K562 (cell line): ENCODE measurements around the gene RAP1GDS1. TPM values are rescaled to one million over a fixed set of nuclear protein-coding genes. Genes with fewer than 3 reads are reported as not detected.

Experiments used
- ATAC-seq: fragments of 200-7000 bp; cut with Tn5 transposase; 3 replicates; pipeline ENCODE4 v1.9.1; 2020; ENCODE audit warnings: moderate library complexity
- BruUV-seq: library from RNA; stranded (reverse); fragments of 400-500 nt; replicated peaks from 2 replicates; lab custom pipeline; 2021; lab: Mats Ljungman, UMichigan
- CTCF ChIA-PET: fragments of 300-600 bp; formaldehyde crosslinking; extraction: SDS; loops from one replicate; lab custom pipeline; 2021; ENCODE audit warnings: low intra/inter-chr PET ratio; lab: Yijun Ruan, JAX
- POLR2A ChIA-PET: fragments of 300-600, 350-650 bp; sonication (Branson Sonifier 250); formaldehyde crosslinking; extraction: SDS; loops from one replicate; lab custom pipeline; 2021; ENCODE audit warnings: antibody characterized with exemption, inconsistent platforms; lab: Yijun Ruan, JAX
- DNase-seq, 4 experiments: peaks; one replicate each; pipeline versions ENCODE4 v3.0.0 to v3.0.0-alpha.2; 2011 to 2018; ENCODE audit warnings: low spot score in 3 of 4, mixed read lengths in 3 of 4; ENCODE audit errors: extremely low read depth in 1 of 4
- FAIRE-seq: peaks from 2 replicates; lab custom pipeline; 2011; peaks lifted over from hg19 to GRCh38; lab: Jason Lieb, UNC
- H2AFZ ChIP-seq: 2 replicates; pipeline ENCODE4 v1.6.0; 2011; ENCODE audit warnings: low read depth, low read length, control low read depth, inconsistent platforms
- H3K27ac ChIP-seq: fragments of 200-600 bp; 3 replicates; pipeline ENCODE4 v1.8.0; 2011; ENCODE audit warnings: low read depth, mild to moderate bottlenecking, control low read depth, inconsistent platforms, low read length, moderate library complexity, mixed read lengths; ENCODE audit errors: extremely low read depth
- H3K27me3 ChIP-seq, 2 experiments: fragments of 300-600 bp in 1 of 2; 2 replicates in 1 of 2; 3 replicates in 1 of 2; pipeline versions ENCODE4 v1.6.0 to v1.8.0; 2011; ENCODE audit warnings: inconsistent platforms in 2 of 2, low read length in 2 of 2, mild to moderate bottlenecking in 1 of 2, mixed read lengths in 1 of 2, moderate library complexity in 1 of 2; ENCODE audit not compliant: control insufficient read depth in 2 of 2, insufficient read depth in 2 of 2
- H3K36me3 ChIP-seq: fragments of 300-600 bp; 3 replicates; pipeline ENCODE4 v1.8.0; 2011; ENCODE audit warnings: mild to moderate bottlenecking, low read length, inconsistent platforms; ENCODE audit not compliant: control insufficient read depth, insufficient read depth
- H3K4me1 ChIP-seq, 2 experiments: fragments of 200-600 bp in 1 of 2; replicated peaks in 1 of 2; 2 replicates in 1 of 2; 3 replicates in 1 of 2; pipeline versions ENCODE4 v1.5.1 to v1.8.0; 2011; ENCODE audit warnings: inconsistent platforms in 2 of 2, low read length in 2 of 2, mild to moderate bottlenecking in 1 of 2, mixed read lengths in 1 of 2, moderate library complexity in 1 of 2; ENCODE audit not compliant: control insufficient read depth in 2 of 2, insufficient read depth in 2 of 2
- H3K4me2 ChIP-seq: 2 replicates; pipeline ENCODE4 v1.6.1; 2011; ENCODE audit warnings: low read length, control low read depth, inconsistent platforms, mixed read lengths; ENCODE audit not compliant: insufficient read depth
- H3K4me3 ChIP-seq: fragments of 200-600 bp; sonication (generic), shearing (Covaris generic); 2 replicates; pipeline ENCODE4 v1.5.1; 2016; ENCODE audit warnings: control low read depth, inconsistent platforms
- H3K79me2 ChIP-seq: fragments of 200-600 bp; 3 replicates; pipeline ENCODE4 v1.8.0; 2011; ENCODE audit warnings: low read length, inconsistent platforms; ENCODE audit not compliant: control insufficient read depth, insufficient read depth
- H3K9ac ChIP-seq, 2 experiments: 2 replicates each; pipeline versions ENCODE4 v1.6.0 to v1.6.1; 2011; ENCODE audit warnings: low read depth in 2 of 2, low read length in 2 of 2, control low read depth in 1 of 2, inconsistent platforms in 1 of 2, mild to moderate bottlenecking in 1 of 2, mixed read lengths in 1 of 2; ENCODE audit not compliant: insufficient read depth in 1 of 2
- H3K9me1 ChIP-seq: one replicate; pipeline ENCODE4 v1.6.0; 2011; ENCODE audit warnings: inconsistent platforms, mild to moderate bottlenecking, low read length, moderate library complexity; ENCODE audit not compliant: control insufficient read depth, insufficient read depth
- H3K9me3 ChIP-seq: replicated peaks from 2 replicates; pipeline ENCODE4 v1.5.1; 2011; ENCODE audit warnings: low read depth, low read length, inconsistent platforms; ENCODE audit not compliant: control insufficient read depth, insufficient read depth
- H4K20me1 ChIP-seq: replicated peaks from 2 replicates; pipeline ENCODE4 v1.6.1; 2011; ENCODE audit warnings: low read length, inconsistent platforms, mixed read lengths; ENCODE audit not compliant: control insufficient read depth, insufficient read depth
- FOXK1 ChIP-seq: sonication (generic); formaldehyde crosslinking; IDR thresholded peaks from 2 replicates; pipeline ENCODE4 v1.8.0; 2022; ENCODE audit warnings: missing genetic modification reagents, mild to moderate bottlenecking, borderline replicate concordance
- SMARCB1 ChIP-seq: IDR thresholded peaks from 2 replicates; pipeline ENCODE4 v1.6.1; 2011; ENCODE audit warnings: improper control_type of control experiment, low read depth; ENCODE audit not compliant: insufficient read length
- SRSF7 ChIP-seq: fragments of 200-400 bp; formaldehyde crosslinking; optimal IDR thresholded peaks from 2 replicates; pipeline ENCODE3; 2017; ENCODE audit warnings: mild to moderate bottlenecking, low read depth, low read length
- THRA ChIP-seq: fragments of 450-650 bp; IDR thresholded peaks from 2 replicates; pipeline ENCODE4 v1.6.1; 2017; ENCODE audit warnings: mild to moderate bottlenecking, moderate library complexity
- ZBTB12 ChIP-seq: fragments of 250-450 bp; sonication (Bioruptor Pico); IDR thresholded peaks from 2 replicates; pipeline ENCODE4 v1.4.0; 2020
- ZBTB34 ChIP-seq: fragments of 250-450 bp; sonication (Bioruptor Pico); IDR thresholded peaks from 2 replicates; pipeline ENCODE4 v1.8.0; 2021; ENCODE audit warnings: mild to moderate bottlenecking, moderate library complexity
- WGBS: fragments of 100-300 bp; shearing (Covaris generic); methylation state at CpG from one replicate; pipeline ENCODE4 v1.1.6; 2016; ENCODE audit warnings: low coverage, mixed read lengths; ENCODE audit not compliant: insufficient coverage; ENCODE audit errors: missing lambda C conversion rate; 5-methylcytosine and 5-hydroxymethylcytosine counted together
- in situ Hi-C: fragments of 300-500 bp; cut with MboI; formaldehyde crosslinking; loops from 4 replicates; pipeline ENCODE4 v1.15.0; 2018; ENCODE audit warnings: inconsistent platforms, mixed read lengths
- intact Hi-C: fragments of 100-400 bp; cut with micrococcal nuclease; formaldehyde crosslinking; loops from 2 replicates; pipeline ENCODE4 v1.14.2; 2022
- polyA plus RNA-seq, 8 experiments: library from polyadenylated mRNA; depleted of rRNA in 4 of 8; stranded (reverse) in 5 of 8; unstranded in 3 of 8; fragments of >200 nt; fragmentation: Nextera tagmentation in 2 of 8; fragmentation: Illumina TruSeq in 1 of 8; extraction: Ambion mirVana in 2 of 8; extraction: Trizol in 1 of 8; gene quantifications; 2 replicates each; pipeline versions ENCODE4 v1.2.1 to v1.2.3, GENCODE V29; 2011 to 2014; ENCODE audit warnings: inconsistent platforms in 1 of 8, missing spikeins in 1 of 8
- total RNA-seq, 7 experiments: library from RNA; depleted of rRNA in 6 of 7; stranded (reverse); fragments of >200 nt in 6 of 7; fragmentation: Illumina TruSeq in 2 of 7; extraction: Trizol in 2 of 7; gene quantifications; 2 replicates each; pipeline versions ENCODE4 v1.2.1 to v1.2.3, GENCODE V29; 2011 to 2021; ENCODE audit warnings: low replicate concordance in 1 of 7
- TF ChIP-seq, protein P1 (sequence below): fragments of 450-650 bp; IDR thresholded peaks from 2 replicates; pipeline ENCODE4 v1.7.1; 2018; ENCODE audit warnings: mild to moderate bottlenecking, low read depth; ENCODE audit not compliant: partially characterized antibody
- TF ChIP-seq, protein P2 (sequence below): sonication (generic); formaldehyde crosslinking; IDR thresholded peaks from 2 replicates; pipeline ENCODE4 v1.8.0; 2022; ENCODE audit warnings: missing genetic modification reagents, mild to moderate bottlenecking, borderline replicate concordance

The RAP1GDS1 gene
- total and polyA plus RNA-seq, 9 of the 15 experiments (the other 6 are each of a cell fraction or from before 2014, with no cell fraction given) = 27.2 to 55.6 (median 31.5) TPM

DNA sequence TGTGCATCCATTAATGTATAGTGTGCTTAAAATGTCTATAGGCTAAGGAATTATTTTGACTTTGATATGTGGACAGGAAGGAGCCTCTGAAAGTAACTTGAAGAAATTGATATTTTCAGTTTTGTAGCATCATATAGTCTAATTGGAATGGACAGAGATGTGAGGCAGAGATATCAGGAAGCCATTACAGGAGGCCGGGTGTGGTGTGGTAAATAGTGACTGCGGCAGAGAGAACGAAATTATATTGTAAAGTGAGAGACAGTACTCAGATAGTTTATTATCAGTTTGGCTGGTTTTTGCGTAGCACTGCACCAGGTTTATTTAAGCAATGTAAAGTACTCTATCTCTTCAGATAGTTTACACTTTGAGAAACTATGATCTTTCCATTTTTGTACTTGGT is 98.5 kb downstream of the RAP1GDS1 start:
- no peaks in the 10 kb centered on the region for H4K20me1 ChIP-seq
- H3K79me2 ChIP-seq = no peaks in the 10 kb centered on the region
- H3K36me3 ChIP-seq = no peaks in the 10 kb centered on the region
- ChIA-PET CTCF (no interaction called here), POLR2A (no interaction called here)
- no peaks in the 10 kb centered on the region for H3K9me3 ChIP-seq
- H3K9ac ChIP-seq = no peak overlapping the region
- FAIRE-seq (no peak), ATAC-seq (no peak), DNase-seq (no peak)
- H3K27me3 ChIP-seq = no peaks in the 10 kb centered on the region
- H3K4me2 ChIP-seq = no peak overlapping the region
- intact Hi-C loops (no loop called here), in situ Hi-C loops (no loop called here)
- no peaks in the 10 kb centered on the region for H3K4me1 ChIP-seq
- H3K9me1 ChIP-seq = no peaks in the 10 kb centered on the region
- no peak overlapping the region for H3K4me3 ChIP-seq
- no peak overlapping the region for H3K27ac ChIP-seq
- no peak overlapping the region for H2AFZ ChIP-seq
- no TSS peak for BruUV-seq
- 68% methylated on average over 4 of the region's 4 CpGs for WGBS
- TF ChIP-seq SRSF7 (no peak), SMARCB1 (no peak), FOXK1 (CRISPR knock-in tag) (no peak), THRA (no peak), ZBTB12 (CRISPR knock-in tag) (no peak), ZBTB34 (CRISPR knock-in tag) (no peak)
- TF ChIP-seq, protein P1, sequence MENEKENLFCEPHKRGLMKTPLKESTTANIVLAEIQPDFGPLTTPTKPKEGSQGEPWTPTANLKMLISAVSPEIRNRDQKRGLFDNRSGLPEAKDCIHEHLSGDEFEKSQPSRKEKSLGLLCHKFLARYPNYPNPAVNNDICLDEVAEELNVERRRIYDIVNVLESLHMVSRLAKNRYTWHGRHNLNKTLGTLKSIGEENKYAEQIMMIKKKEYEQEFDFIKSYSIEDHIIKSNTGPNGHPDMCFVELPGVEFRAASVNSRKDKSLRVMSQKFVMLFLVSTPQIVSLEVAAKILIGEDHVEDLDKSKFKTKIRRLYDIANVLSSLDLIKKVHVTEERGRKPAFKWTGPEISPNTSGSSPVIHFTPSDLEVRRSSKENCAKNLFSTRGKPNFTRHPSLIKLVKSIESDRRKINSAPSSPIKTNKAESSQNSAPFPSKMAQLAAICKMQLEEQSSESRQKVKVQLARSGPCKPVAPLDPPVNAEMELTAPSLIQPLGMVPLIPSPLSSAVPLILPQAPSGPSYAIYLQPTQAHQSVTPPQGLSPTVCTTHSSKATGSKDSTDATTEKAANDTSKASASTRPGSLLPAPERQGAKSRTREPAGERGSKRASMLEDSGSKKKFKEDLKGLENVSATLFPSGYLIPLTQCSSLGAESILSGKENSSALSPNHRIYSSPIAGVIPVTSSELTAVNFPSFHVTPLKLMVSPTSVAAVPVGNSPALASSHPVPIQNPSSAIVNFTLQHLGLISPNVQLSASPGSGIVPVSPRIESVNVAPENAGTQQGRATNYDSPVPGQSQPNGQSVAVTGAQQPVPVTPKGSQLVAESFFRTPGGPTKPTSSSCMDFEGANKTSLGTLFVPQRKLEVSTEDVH = no peak
- TF ChIP-seq, protein P2, sequence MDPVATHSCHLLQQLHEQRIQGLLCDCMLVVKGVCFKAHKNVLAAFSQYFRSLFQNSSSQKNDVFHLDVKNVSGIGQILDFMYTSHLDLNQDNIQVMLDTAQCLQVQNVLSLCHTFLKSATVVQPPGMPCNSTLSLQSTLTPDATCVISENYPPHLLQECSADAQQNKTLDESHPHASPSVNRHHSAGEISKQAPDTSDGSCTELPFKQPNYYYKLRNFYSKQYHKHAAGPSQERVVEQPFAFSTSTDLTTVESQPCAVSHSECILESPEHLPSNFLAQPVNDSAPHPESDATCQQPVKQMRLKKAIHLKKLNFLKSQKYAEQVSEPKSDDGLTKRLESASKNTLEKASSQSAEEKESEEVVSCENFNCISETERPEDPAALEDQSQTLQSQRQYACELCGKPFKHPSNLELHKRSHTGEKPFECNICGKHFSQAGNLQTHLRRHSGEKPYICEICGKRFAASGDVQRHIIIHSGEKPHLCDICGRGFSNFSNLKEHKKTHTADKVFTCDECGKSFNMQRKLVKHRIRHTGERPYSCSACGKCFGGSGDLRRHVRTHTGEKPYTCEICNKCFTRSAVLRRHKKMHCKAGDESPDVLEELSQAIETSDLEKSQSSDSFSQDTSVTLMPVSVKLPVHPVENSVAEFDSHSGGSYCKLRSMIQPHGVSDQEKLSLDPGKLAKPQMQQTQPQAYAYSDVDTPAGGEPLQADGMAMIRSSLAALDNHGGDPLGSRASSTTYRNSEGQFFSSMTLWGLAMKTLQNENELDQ (CRISPR knock-in tag) = no peak
